ENCODE measurements around the gene CEP70. TPM values are rescaled to one million over a fixed set of nuclear protein-coding genes. Genes with fewer than 3 reads are reported as not detected.
"Not testable (repeated sequence)": the region's sequence is repeated elsewhere in the genome, so short reads cannot be mapped to it uniquely, and the experiment has no call there.

The CEP70 gene
- total RNA-seq, 4 donors from 2014 or later, result 90.6 to 154 (median 123) TPM

GRCh38 chr3:138615462-138615861 lies 21.4 kb upstream of the CEP70 start:
- TF ChIP-seq CTCF (IDR thresholded peaks at IDR 0.05), result no peak
- no peak for TF ChIP-seq POLR2A (IDR thresholded peaks at IDR 0.05)
- intact Hi-C loops (cut with DNase I; ENCODE audit: low total_unique reads), result no loop called here
- H3K9me3 ChIP-seq, result no peaks in the 10 kb centered on the region
- no peak overlapping the region for H3K4me3 ChIP-seq
- DNase-seq, result no peak
- no peaks in the 10 kb centered on the region for H3K4me1 ChIP-seq
- no peaks in the 10 kb centered on the region for H3K27me3 ChIP-seq
- no peaks in the 10 kb centered on the region for H3K36me3 ChIP-seq
- H3K27ac ChIP-seq, result no peak overlapping the region

GRCh38 chr3:138609898-138610266 lies 15.8 kb upstream of the CEP70 start:
- Histone ChIP-seq H3K4me3 (peak overlapping the region; percentile 41 to 80), H3K9me3 (no peaks in the 10 kb centered on the region), H3K36me3 (no peaks in the 10 kb centered on the region), H3K27ac (peak overlapping the region; percentile 90 to 99), H3K27me3 (peaks cover 0 to 3% of the 10 kb centered on the region in 2 donors), H3K4me1 (no peaks in the 10 kb centered on the region)
- DNase-seq, result no peak
- no peak for TF ChIP-seq POLR2A (IDR thresholded peaks at IDR 0.05)
- TF ChIP-seq CTCF (IDR thresholded peaks at IDR 0.05), result no peak
- intact Hi-C loops (cut with DNase I; ENCODE audit: low total_unique reads), result no loop called here

- no peaks in the 10 kb centered on the region for H3K4me1 ChIP-seq
- intact Hi-C loops (cut with DNase I; ENCODE audit: low total_unique reads), result no loop called here
- peak; percentile 61 to 69 for DNase-seq
- TF ChIP-seq POLR2A (IDR thresholded peaks at IDR 0.05) (peak in 1 of 2 donors; percentile 32), CTCF (IDR thresholded peaks at IDR 0.05) (peak in 1 of 4 experiments; percentile 12)
- peaks cover 0 to 3% of the 10 kb centered on the region in 2 donors for H3K27me3 ChIP-seq
- peak within 1 kb of the TSS; percentile 90 to 99 for H3K27ac ChIP-seq
- H3K4me3 ChIP-seq, result peak within 1 kb of the TSS; percentile 41 to 80
- no peaks in the 10 kb centered on the region for H3K36me3 ChIP-seq
- H3K9me3 ChIP-seq, result no peaks in the 10 kb centered on the region
Observed at GRCh38 chr3:138608322-138609135, 14.5 kb upstream of the CEP70 start, which contains the start of gene FAIM. TSS of gene FAIM (plus strand) at chr3:138608771. CDS start at chr3:138619727, 10,956 bp downstream.

GRCh38 chr3:138604106-138604595 lies 10.1 kb upstream of the CEP70 start:
- intact Hi-C loops (cut with DNase I; ENCODE audit: low total_unique reads); H3K4me3 ChIP-seq; H3K4me1 ChIP-seq; H3K27me3 ChIP-seq; H3K36me3 ChIP-seq; DNase-seq; H3K9me3 ChIP-seq; H3K27ac ChIP-seq: not testable (repeated sequence)

- H3K27ac ChIP-seq; H3K27me3 ChIP-seq; H3K4me1 ChIP-seq; H3K4me3 ChIP-seq; H3K9me3 ChIP-seq; H3K36me3 ChIP-seq; intact Hi-C loops (cut with DNase I; ENCODE audit: low total_unique reads); DNase-seq: not testable (repeated sequence)
Observed at GRCh38 chr3:138601661-138602060, 7.6 kb upstream of the CEP70 start.

GRCh38 chr3:138600100-138600745 lies 6.2 kb upstream of the CEP70 start:
- no peak overlapping the region for H3K27ac ChIP-seq
- DNase-seq, result no peak
- intact Hi-C loops (cut with DNase I; ENCODE audit: low total_unique reads), result no loop called here
- H3K4me3 ChIP-seq, result no peak overlapping the region
- H3K9me3 ChIP-seq, result no peaks in the 10 kb centered on the region
- H3K27me3 ChIP-seq, result no peaks in the 10 kb centered on the region
- no peak for TF ChIP-seq POLR2A (IDR thresholded peaks at IDR 0.05)
- TF ChIP-seq CTCF (IDR thresholded peaks at IDR 0.05), result no peak
- H3K4me1 ChIP-seq, result no peaks in the 10 kb centered on the region
- H3K36me3 ChIP-seq, result no peaks in the 10 kb centered on the region
